Left lobe of liver (tissue), 2 donors: ENCODE results near the gene VPS35L. TPM values are rescaled to one million over a fixed set of nuclear protein-coding genes. Genes with fewer than 3 reads are reported as not detected.

Experiments
- ATAC-seq: fragments of 200-7000 bp; cut with Tn5 transposase; one replicate; pipeline ENCODE4 v1.9.1; 2020; ENCODE audit warnings: mild to moderate bottlenecking, moderate library complexity
- DNase-seq: peaks from one replicate; pipeline ENCODE4 v3.0.0-alpha.2; 2020; ENCODE audit warnings: low spot score
- total RNA-seq: library from RNA; stranded (reverse); gene quantifications from one replicate; pipeline ENCODE4 v1.2.1, GENCODE V29; 2021
- donor health status: DM: no; HTN: no; CAD: no; lungs with moderate emphysema.
- donor health status: DM: no; HTN: yes; CAD: no.

Gene VPS35L
- total RNA-seq, 1 donor from 2014 or later, result 16.5 TPM

DNA sequence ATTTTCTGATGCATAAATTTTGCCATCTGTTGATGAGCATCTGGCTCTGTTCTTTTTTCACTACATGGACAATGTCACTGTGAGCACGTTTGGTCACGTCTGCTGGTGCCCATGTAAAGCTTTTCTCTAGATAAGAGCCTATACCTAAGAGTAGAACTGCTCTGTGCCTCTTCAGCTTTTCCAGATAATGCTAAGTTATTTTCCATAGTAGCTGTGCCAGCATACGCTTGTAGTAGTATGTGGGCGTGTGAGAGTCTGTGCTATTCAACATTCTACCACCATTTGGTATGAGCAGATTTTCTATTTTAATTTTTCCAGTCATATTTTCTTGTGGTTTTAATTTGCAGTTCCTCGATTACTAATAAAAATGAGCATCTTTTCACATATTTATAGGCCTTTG lies 33.2 kb downstream of the VPS35L start:
- DNase-seq (no peak), ATAC-seq (no peak)

DNA sequence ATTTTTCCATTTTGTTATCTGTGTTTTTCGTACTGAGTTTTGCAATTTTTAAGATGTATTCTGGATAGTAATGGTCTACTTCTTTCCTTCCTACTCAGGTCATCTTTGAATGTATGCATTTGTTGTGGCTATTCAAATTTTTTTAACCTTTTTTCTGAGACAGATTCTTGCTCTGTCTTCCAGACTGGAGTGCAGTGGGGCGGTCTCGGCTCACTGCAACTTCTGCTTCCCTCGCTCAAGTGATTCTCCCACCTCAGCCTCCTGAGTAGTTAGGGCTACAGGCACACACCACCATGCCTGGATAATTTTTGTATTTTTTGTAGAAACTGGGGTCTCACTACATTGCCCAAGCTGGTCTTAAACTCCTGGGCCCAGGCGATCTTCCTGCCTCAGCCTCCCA lies 33.6 kb downstream of the VPS35L start:
- no peak for ATAC-seq
- DNase-seq, result no peak

DNA sequence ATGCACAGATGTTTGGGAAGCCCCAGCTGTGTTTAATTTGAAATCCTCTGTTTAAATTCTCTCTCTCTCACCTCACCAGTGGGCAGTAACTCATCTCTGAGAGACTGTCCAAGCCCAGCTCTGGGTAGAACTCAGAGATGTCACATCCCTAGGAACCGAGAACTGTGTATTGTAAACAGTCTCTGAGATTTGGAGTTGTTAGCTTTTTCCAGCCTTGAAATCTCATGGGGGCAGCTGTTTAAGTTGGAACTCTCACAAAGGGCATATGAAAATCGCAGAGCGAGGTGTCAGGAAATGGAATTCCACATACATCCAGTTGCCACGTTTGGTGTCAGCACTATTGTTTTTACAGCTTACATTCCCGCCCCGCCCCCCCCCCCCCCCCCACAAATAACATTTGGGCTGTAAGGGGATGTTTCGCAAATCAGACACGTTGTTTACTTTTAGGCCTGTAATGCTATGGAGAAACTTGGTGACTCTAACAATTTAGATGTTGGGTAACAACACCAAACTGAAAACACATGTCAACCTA lies 34.3 kb downstream of the VPS35L start:
- ATAC-seq (no peak), DNase-seq (no peak)

GRCh38 chr16:19595043-19595767 lies 39.7 kb downstream of the VPS35L start:
- no peak for ATAC-seq
- no peak for DNase-seq

DNA sequence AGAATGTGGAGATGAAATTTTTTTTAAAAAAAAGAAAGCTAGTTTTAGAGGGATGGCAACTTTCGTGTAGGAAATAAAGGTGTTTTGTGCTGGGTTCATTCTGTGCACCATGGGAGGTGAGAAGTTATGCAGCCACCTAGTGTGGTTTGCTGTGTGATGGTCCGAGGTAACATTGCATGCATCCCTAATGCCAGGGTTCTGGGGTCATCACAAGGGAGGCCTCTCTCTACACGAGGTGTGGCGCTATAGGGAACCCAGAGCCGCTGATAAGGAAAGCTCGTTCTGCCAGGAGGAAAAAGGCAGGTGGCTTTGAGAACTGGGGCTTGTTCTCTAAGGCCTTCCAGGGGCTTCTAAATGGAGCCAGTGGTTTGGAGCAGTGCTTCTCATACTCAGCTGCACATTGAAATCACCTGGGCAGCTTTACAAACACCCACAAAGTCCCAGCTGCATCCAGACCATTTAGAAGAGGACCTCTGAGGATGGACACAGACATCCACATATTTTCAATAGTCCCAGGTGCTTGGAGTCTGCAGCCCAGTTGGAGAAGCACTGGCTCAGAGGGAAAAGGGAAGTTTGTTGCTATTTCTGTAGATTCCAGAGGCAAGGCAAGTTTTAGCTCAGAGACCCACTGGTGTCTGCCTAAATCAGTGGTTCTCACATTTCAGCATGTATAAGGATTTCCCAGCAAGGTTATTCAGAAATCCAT lies 43.5 kb downstream of the VPS35L start:
- ATAC-seq, result no peak
- no peak for DNase-seq

- ATAC-seq, result no peak
- no peak for DNase-seq
These were observed 44.6 kb downstream of the VPS35L start for GRCh38 chr16:19599968-19600716.

DNA sequence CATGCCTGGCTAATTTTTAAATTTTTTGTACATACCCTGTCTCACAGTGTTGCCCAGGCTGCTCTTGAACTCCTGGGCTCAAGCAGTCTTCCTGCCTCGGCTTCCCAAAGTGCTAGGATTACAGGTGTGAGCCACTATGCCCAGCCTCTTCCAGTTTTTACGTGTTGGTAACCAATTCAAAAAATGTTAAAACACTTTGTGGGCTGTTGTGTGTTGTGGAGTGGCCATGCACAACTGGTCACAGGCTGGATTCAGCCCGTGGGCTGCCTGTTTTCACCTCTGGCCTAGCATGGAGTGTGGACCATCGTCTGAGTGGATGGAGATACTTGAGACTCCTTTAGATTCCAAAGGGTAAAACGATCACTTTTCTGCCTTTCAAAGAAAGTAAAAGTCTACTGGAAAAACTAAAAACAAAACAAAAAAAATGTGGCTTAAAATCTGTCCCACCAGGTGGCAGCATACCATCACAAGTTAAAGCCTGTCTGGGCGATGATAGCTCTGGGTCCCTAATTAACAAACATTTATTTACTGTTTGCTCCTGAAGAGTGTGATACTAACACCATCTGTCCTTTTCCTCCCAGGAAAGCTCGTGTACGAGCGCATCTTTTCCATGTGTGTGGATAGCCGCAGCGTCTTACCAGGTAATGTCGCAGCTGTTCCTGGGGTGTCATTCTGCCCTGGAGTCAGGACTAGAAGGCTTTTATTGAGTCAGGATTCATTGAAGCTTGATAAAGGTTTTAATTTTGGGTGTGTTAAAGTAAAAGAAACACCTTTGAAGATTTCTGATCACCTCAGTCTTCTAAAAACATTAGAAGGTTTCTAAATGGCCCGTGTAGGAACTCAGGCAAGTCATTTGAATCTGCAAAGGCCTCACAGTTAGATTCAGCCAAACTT lies 45.8 kb downstream of the VPS35L start:
- ATAC-seq (peak; percentile 46), DNase-seq (no peak)

GRCh38 chr16:19604911-19605310 lies 49.4 kb downstream of the VPS35L start:
- no peak for DNase-seq
- no peak for ATAC-seq

GRCh38 chr16:19605701-19606100 lies 50.2 kb downstream of the VPS35L start:
- no peak for ATAC-seq
- no peak for DNase-seq

DNA sequence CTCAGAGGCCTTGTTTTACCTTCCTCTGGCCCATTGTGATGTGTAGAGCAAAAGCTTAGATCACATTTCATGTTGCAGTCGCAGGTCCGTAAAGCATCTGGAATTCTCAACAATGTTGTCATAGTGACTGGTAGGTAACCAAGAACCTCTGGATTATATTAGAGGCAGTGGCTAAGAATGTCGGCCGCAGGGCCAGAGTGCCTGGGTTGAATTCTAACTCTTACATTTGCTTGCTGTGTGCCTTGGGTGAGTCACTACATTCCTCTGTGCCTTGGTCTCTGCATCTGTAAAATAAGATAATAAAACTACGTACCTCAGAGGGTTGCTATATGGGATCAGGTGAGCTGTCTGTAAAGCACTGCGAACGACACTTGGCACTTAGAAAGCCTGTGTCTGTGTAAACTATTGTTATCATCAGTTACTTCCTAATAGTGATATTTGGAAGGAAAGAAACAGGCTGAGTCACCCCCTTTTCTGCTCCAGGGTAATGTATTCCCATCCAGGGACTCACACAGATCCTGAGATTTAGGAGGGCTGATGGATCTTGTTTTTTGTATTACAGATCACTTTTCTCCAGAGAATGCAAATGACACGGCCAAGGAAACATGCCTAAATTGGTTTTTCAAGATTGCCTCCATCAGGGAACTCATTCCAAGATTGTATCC lies 52.2 kb downstream of the VPS35L start:
- DNase-seq, result no peak

GRCh38 chr16:19609359-19609758 lies 53.9 kb downstream of the VPS35L start:
- ATAC-seq (no peak), DNase-seq (no peak)

More for the DNA sequence above, 52.2 kb downstream of the VPS35L start:
- ATAC-seq, result no peak

- DNase-seq (no peak), ATAC-seq (no peak)
These were observed 54.7 kb downstream of the VPS35L start for GRCh38 chr16:19610200-19610599.

- no peak for ATAC-seq
- no peak for DNase-seq
These were observed 58.3 kb downstream of the VPS35L start for GRCh38 chr16:19613834-19614233.

- no peak for DNase-seq
These were observed 60.7 kb downstream of the VPS35L start for GRCh38 chr16:19616241-19616640.

DNA sequence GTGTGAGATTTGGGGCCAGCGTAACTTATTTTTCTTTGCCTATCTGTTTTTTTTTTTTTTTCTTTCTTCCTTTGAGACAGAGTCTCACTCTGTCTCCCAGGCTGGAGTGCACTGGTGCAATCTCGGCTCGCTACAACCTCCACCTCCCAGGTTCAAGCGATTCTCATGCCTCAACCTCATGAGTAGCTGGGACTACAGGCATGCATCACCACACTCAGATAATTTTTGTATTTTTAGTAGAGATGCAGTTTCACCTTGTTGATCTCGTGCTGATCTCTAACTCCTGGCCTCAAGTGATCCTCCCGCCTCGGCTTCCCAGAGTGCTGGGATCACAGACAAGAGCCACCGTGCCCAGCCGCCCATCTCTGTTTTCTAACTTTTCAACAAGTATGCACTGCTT lies 63.4 kb downstream of the VPS35L start:
- no peak for DNase-seq

More at GRCh38 chr16:19616241-19616640, 60.7 kb downstream of the VPS35L start:
- no peak for ATAC-seq

DNA sequence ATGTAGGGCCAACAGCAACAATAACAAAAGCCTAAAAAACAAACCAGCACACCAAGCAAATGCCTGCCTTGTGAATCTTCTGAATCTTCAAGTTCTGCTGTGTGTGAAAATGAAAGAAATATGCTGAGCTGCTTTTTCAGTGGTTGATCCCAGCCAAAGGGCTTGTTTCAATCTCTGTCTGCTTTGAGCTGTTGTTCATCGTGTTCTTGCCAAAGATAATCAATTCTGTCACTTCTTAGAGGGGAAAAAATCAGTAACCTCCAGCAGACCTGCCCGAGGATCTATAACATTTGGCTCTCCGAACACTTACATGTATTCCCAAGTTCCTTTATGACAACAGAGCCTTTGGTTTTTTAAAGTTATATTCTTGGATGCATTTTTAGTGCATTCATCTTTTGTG lies 65.9 kb downstream of the VPS35L start:
- no peak for ATAC-seq

More for the DNA sequence above, 63.4 kb downstream of the VPS35L start:
- no peak for ATAC-seq

DNA sequence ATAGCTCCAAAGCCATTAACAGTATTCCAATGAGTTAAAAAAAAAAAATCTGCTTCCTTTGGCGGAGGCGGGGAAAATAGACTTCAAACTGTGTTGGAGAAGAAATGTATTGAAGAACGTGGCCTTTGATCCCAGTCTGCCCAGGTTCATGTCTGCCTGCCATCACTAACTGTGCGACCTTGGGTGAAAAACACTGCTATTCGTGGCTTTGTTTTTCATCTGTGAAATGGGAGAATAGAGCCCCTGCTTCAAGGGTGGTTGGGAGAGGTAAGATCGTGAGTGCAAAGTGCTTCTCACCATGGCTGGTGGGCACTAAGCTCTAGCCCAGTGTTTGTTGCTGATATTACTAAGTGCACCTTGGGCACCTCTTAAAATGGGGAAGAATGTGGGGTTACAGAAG lies 69.5 kb downstream of the VPS35L start:
- ATAC-seq (no peak), DNase-seq (no peak)

More for the DNA sequence above, 65.9 kb downstream of the VPS35L start:
- DNase-seq, result no peak

DNA sequence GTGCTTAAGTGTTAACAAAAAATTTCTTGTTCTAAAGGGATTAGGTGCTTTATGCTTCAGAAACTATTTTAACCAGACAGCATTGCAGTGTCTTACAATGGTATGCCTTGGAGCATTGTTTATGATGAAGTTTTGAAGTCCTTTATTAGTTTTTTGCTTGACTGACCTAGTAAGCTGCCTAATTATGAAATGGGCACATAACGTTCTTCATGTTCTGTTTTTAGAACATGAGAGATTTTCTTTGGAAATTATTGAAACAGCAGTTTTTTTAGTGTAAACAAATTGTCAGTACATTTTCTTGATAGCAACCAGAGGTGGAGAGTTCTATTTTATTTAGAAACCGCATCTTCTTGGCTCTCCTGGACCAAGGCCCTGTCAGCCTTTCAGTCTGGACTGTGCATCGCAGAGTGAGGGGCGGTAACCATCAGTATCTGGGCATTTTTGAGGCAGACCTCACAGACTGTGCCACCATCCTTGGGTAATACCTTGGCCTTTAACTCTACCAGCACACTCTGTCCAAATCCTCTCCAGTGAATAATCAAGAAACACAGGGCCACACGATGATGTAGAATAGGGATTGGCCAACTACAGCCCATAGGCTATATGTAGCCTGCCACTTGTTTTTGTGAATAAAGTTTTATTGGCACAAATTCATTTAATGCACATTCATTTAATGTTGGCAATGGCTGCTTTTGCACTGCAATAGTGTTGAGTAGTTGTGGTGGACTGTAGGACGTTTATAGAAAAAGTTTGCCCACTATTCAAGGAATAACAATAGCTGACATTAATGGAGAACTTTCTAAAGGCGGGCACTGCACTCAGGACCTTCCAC lies 81.1 kb downstream of the VPS35L start:
- ATAC-seq, result no peak

GRCh38 chr16:19639986-19640421 lies 84.5 kb downstream of the VPS35L start:
- DNase-seq (no peak), ATAC-seq (no peak)

More for the DNA sequence above, 81.1 kb downstream of the VPS35L start:
- DNase-seq, result no peak
